GM18907 (cell line): Measurements from ENCODE around the gene SKOR2.

Experiments
- ATAC-seq: cut with Tn5 transposase; IDR thresholded peaks from one replicate; pipeline ENCODE4 v1.9.1; 2021; ENCODE audit warnings: mild to moderate bottlenecking, moderate library complexity; ENCODE audit not compliant: unreplicated experiment

SKOR2 gene

GRCh38 chr18:47251289-47252120 lies at the start of gene SKOR2:
Gene SKOR2 (minus strand): TSS chr18:47251660. CDS start chr18:47249183, 2,477 bp downstream.
- ATAC-seq: no peak

- no peak for ATAC-seq
These were observed 45.0 kb upstream of the SKOR2 start for GRCh38 chr18:47296462-47296861.

GRCh38 chr18:47294801-47295200 lies 43.3 kb upstream of the SKOR2 start:
- no peak for ATAC-seq

- ATAC-seq: no peak
These were observed 37.3 kb upstream of the SKOR2 start for GRCh38 chr18:47288741-47289140.

- no peak for ATAC-seq
These were observed 36.6 kb upstream of the SKOR2 start for GRCh38 chr18:47287911-47288585.

GRCh38 chr18:47286776-47287410 lies 35.4 kb upstream of the SKOR2 start:
- ATAC-seq: no peak

GRCh38 chr18:47285456-47285855 lies 34.0 kb upstream of the SKOR2 start:
- no peak for ATAC-seq

GRCh38 chr18:47284721-47285395 lies 33.4 kb upstream of the SKOR2 start:
- peak; percentile 53 for ATAC-seq

- no peak for ATAC-seq
These were observed 32.0 kb upstream of the SKOR2 start for GRCh38 chr18:47283476-47283875.

GRCh38 chr18:47280121-47280520 lies 28.7 kb upstream of the SKOR2 start:
- no peak for ATAC-seq

GRCh38 chr18:47274961-47275360 lies 23.5 kb upstream of the SKOR2 start:
- no peak for ATAC-seq

- no peak for ATAC-seq
These were observed 13.7 kb upstream of the SKOR2 start for GRCh38 chr18:47265197-47265596.

- no peak for ATAC-seq
These were observed 12.8 kb upstream of the SKOR2 start for GRCh38 chr18:47264308-47264700.

- ATAC-seq: no peak
These were observed 12.2 kb upstream of the SKOR2 start for GRCh38 chr18:47263430-47264307.

- ATAC-seq: no peak
These were observed 11.6 kb upstream of the SKOR2 start for GRCh38 chr18:47263150-47263429.

GRCh38 chr18:47262301-47263149 lies 11.1 kb upstream of the SKOR2 start:
- ATAC-seq: no peak

GRCh38 chr18:47261902-47262300 lies 10.4 kb upstream of the SKOR2 start:
- ATAC-seq: no peak

- no peak for ATAC-seq
These were observed 9.7 kb upstream of the SKOR2 start for GRCh38 chr18:47260924-47261701.
